PC-9 (cell line): Measurements from ENCODE around the gene HOXC13.

Experiments
- CTCF ChIP-seq: fragments of 200-600 bp; sonication (generic); conservative IDR thresholded peaks from 2 replicates; pipeline ENCODE4 v1.6.1; 2017; ENCODE audit warnings: mixed run types, antibody characterized with exemption, mild to moderate bottlenecking, moderate library complexity
- EZH2 ChIP-seq: fragments of 200-600 bp; sonication (generic); IDR thresholded peaks from 2 replicates; pipeline ENCODE4 v1.8.0; 2017; ENCODE audit warnings: antibody characterized with exemption, low read depth

- TF ChIP-seq CTCF: no peak
- no peak for TF ChIP-seq EZH2
Measured at GRCh38 chr12:53907103-53907502, 31.5 kb upstream of the HOXC13 start.
